Gastrocnemius medialis (tissue), 4 donors: ENCODE results near the gene FAM174B. TPM values are rescaled to one million over a fixed set of nuclear protein-coding genes. Genes with fewer than 3 reads are reported as not detected.
"Not testable (repeated sequence)": the region's sequence is repeated elsewhere in the genome, so short reads cannot be mapped to it uniquely, and the experiment has no call there.

Experiments
- ATAC-seq, 2 donors: fragments of 150-250 bp; one replicate each; pipeline ENCODE4 v1.9.1; 2016
- DNase-seq, 2 donors: peaks; one replicate each; pipeline ENCODE4 v3.0.0-alpha.2; 2019
- H3K27ac ChIP-seq, 4 donors: fragments of 200-600 bp; sonication (generic); 1 replicate in 1 of 4; 2 replicates in 3 of 4; pipeline ENCODE4 v1.5.1; 2016 to 2018; ENCODE audit warnings: mild to moderate bottlenecking in 2 of 4, moderate library complexity in 1 of 4
- H3K27me3 ChIP-seq, 3 donors: fragments of 200-600 bp; sonication (generic) in 2 of 3; 1 replicate in 1 of 3; 2 replicates in 2 of 3; pipeline versions ENCODE4 v1.5.1 to v1.6.0; 2016 to 2019; ENCODE audit warnings: mild to moderate bottlenecking in 1 of 3, moderate library complexity in 1 of 3
- H3K36me3 ChIP-seq, 2 donors: fragments of 200-600 bp; sonication (generic) in 1 of 2; one replicate each; pipeline ENCODE4 v1.5.1; 2017 to 2018
- H3K4me1 ChIP-seq, 2 donors: fragments of 200-600 bp; sonication (generic) in 1 of 2; one replicate each; pipeline ENCODE4 v1.5.1; 2016 to 2017; ENCODE audit warnings: mild to moderate bottlenecking in 2 of 2
- H3K4me3 ChIP-seq, 4 donors: fragments of 200-600 bp; sonication (generic) in 3 of 4; 1 replicate in 1 of 4; 2 replicates in 3 of 4; pipeline ENCODE4 v1.5.1; 2016 to 2019; ENCODE audit warnings: mild to moderate bottlenecking in 2 of 4
- H3K9me3 ChIP-seq, 3 donors: fragments of 200-600 bp; sonication (generic) in 2 of 3; 1 replicate in 1 of 3; 2 replicates in 2 of 3; pipeline ENCODE4 v1.5.1; 2016 to 2019
- POLR2A ChIP-seq, 2 donors: fragments of 450-650 bp; IDR thresholded peaks; one replicate each; pipeline ENCODE4 v1.6.1; 2017; ENCODE audit warnings: antibody characterized with exemption in 2 of 2, mild to moderate bottlenecking in 2 of 2, moderate library complexity in 2 of 2
- in situ Hi-C, 4 donors: fragments of 200-750 bp; cut with MboI; loops; one replicate each; pipeline versions ENCODE4 v1.15.0 to v1.8.0; 2017; ENCODE audit warnings: low sequenced_read_pairs in 4 of 4
- intact Hi-C: fragments of 100-400 bp; cut with DNase I; formaldehyde crosslinking; loops from one replicate; pipeline ENCODE4 v1.15.1; 2023; ENCODE audit warnings: low total_unique reads
- total RNA-seq, 4 donors: library from RNA; depleted of rRNA; stranded (reverse); fragments of >200 nt; gene quantifications; one replicate each; pipeline versions ENCODE4 v1.1.0 to v1.2.3, GENCODE V29; 2016
- TF ChIP-seq, protein P1 (sequence below), 5 experiments: fragments of 450-650 bp in 3 of 5; fragments of 200-600 bp in 2 of 5; sonication (generic) in 2 of 5; IDR thresholded peaks in 4 of 5; conservative IDR thresholded peaks in 1 of 5; 1 replicate in 4 of 5; 2 replicates in 1 of 5; pipeline ENCODE4 v1.5.1; 2016 to 2019; ENCODE audit warnings: antibody characterized with exemption in 5 of 5, mild to moderate bottlenecking in 3 of 5, moderate library complexity in 3 of 5

Gene FAM174B
- total RNA-seq, 4 donors from 2014 or later, result 7.6 to 22.5 (median 11.6) TPM

DNA sequence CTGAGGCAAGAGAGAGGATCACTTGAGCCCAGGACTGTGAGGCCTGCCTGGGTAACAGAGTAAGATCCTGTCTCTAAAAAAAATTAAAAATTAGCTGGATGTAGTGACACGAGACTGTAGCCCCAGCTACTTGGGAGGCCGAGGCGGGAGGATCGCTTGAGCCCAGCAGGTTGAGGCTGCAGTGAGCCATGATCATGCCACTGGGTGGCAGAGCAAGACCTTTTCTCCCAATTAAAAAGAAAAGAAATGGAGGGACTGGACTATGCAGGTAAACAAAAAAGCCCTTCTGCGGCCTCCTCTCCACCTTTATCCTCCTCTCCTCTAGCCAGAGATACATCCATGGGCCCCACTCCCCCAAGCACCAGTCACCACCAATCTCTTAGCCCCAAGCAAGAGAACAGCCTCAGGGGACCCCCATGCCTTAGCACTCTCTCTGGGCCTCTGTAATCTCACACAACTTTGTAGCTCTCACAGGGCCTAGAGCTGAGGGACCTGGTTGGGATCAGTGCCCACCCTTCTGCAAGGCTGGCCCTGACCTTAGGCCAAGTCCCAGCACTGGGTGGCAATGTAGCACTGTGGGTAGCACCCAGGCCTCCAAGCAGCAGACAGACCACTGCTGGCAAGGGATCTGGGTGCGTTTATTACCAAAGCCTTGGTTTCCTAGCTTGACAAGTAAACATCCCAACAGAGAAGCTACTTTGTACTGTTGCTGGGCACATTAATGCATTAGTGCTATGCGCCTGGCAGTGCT lies 43.4 kb downstream of the FAM174B start:
- ATAC-seq (no peak), DNase-seq (no peak)
- no peaks in the 10 kb centered on the region for H3K27me3 ChIP-seq
- H3K4me1 ChIP-seq, result peaks cover 10 to 11% of the 10 kb centered on the region in 2 donors
- in situ Hi-C loops, result loop anchor here in 2 of 4 donors (10.0 kb wide), 2 partner anchors 53 to 87 kb away; no protein-coding TSS in a partner anchor
- no peak overlapping the region for H3K27ac ChIP-seq
- intact Hi-C loops, result loop anchor here (5.0 kb wide), 1 partner anchor 85 kb away; no protein-coding TSS in a partner anchor
- no peaks in the 10 kb centered on the region for H3K36me3 ChIP-seq
- no peak for TF ChIP-seq POLR2A (IDR thresholded peaks at IDR 0.05)
- TF ChIP-seq, protein P1, sequence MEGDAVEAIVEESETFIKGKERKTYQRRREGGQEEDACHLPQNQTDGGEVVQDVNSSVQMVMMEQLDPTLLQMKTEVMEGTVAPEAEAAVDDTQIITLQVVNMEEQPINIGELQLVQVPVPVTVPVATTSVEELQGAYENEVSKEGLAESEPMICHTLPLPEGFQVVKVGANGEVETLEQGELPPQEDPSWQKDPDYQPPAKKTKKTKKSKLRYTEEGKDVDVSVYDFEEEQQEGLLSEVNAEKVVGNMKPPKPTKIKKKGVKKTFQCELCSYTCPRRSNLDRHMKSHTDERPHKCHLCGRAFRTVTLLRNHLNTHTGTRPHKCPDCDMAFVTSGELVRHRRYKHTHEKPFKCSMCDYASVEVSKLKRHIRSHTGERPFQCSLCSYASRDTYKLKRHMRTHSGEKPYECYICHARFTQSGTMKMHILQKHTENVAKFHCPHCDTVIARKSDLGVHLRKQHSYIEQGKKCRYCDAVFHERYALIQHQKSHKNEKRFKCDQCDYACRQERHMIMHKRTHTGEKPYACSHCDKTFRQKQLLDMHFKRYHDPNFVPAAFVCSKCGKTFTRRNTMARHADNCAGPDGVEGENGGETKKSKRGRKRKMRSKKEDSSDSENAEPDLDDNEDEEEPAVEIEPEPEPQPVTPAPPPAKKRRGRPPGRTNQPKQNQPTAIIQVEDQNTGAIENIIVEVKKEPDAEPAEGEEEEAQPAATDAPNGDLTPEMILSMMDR (IDR thresholded peaks at IDR 0.05 in 4 of 5, conservative IDR thresholded peaks at IDR 0.05 in 1 of 5), result peak in 2 of 5 experiments; percentile 13 to 26
- no peaks in the 10 kb centered on the region for H3K9me3 ChIP-seq
- H3K4me3 ChIP-seq, result no peak overlapping the region

DNA sequence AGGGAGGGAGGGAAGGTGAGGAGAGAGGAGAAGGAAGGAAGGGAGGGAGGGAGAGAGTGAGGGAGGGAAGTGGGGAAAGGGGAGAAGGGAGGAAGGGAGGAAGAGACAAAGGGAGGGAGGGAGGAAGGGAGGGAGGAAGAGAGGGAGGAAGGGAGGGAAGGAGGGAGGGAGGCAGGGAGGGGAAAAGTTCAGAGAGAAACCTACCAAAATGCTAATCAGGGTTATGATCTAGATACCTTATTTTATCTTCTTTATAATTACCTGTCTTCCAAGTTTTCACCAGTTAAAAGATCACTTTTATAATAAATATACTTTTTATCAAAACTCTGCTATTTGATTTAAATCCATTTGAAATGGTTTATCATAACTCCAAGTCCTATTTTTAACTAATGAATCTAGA lies 44.4 kb downstream of the FAM174B start:
- intact Hi-C loops, result loop anchor here (5.0 kb wide), 1 partner anchor 84 kb away; no protein-coding TSS in a partner anchor
- no peak for ATAC-seq

DNA sequence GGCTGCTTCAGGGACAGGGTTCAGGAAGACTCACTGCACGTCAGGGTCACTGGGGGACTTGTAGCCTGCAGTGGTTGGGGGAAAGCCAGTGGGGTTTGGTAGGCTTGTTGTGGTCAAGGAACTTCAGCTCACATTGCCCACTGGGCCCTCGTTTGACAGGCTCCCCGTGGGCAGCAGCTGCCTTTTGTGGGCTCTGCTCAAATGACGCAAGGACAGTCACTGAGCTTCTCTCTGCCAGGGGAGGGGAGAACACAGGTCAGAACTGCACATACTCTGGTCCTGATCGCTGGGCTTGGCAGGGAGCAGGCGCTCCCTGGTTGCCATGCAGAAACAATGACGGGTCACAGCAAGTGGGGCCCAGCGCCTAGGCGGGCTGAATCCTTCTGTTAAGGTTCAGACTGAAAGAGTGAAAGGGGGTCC lies 45.5 kb downstream of the FAM174B start:
- no peaks in the 10 kb centered on the region for H3K36me3 ChIP-seq
- in situ Hi-C loops (loop anchor here in 2 of 4 donors (10.0 kb wide), 2 partner anchors 55 to 85 kb away; no protein-coding TSS in a partner anchor), intact Hi-C loops (loop anchor here (5.0 kb wide), 1 partner anchor 83 kb away; no protein-coding TSS in a partner anchor)
- no peak overlapping the region for H3K27ac ChIP-seq
- peaks cover 0 to under 1% of the 10 kb centered on the region in 2 donors for H3K4me1 ChIP-seq
- no peaks in the 10 kb centered on the region for H3K27me3 ChIP-seq
- no peak overlapping the region for H3K4me3 ChIP-seq
- H3K9me3 ChIP-seq, result no peaks in the 10 kb centered on the region
- DNase-seq, result no peak
- no peak for ATAC-seq
- TF ChIP-seq POLR2A (IDR thresholded peaks at IDR 0.05), result no peak
- TF ChIP-seq, protein P1 (IDR thresholded peaks at IDR 0.05 in 4 of 5, conservative IDR thresholded peaks at IDR 0.05 in 1 of 5), result no peak

More for the DNA sequence above, 44.4 kb downstream of the FAM174B start:
- Histone ChIP-seq H3K36me3 (no peaks in the 10 kb centered on the region), H3K27me3 (no peaks in the 10 kb centered on the region), H3K4me1 (peaks cover 5 to 6% of the 10 kb centered on the region in 2 donors), H3K4me3 (no peak overlapping the region), H3K27ac (no peak overlapping the region), H3K9me3 (no peaks in the 10 kb centered on the region)
- in situ Hi-C loops, result loop anchor here in 2 of 4 donors (10.0 kb wide), 2 partner anchors 54 to 86 kb away; no protein-coding TSS in a partner anchor
- DNase-seq, result no peak
- no peak for TF ChIP-seq POLR2A (IDR thresholded peaks at IDR 0.05)
- TF ChIP-seq, protein P1 (IDR thresholded peaks at IDR 0.05 in 4 of 5, conservative IDR thresholded peaks at IDR 0.05 in 1 of 5), result no peak

DNA sequence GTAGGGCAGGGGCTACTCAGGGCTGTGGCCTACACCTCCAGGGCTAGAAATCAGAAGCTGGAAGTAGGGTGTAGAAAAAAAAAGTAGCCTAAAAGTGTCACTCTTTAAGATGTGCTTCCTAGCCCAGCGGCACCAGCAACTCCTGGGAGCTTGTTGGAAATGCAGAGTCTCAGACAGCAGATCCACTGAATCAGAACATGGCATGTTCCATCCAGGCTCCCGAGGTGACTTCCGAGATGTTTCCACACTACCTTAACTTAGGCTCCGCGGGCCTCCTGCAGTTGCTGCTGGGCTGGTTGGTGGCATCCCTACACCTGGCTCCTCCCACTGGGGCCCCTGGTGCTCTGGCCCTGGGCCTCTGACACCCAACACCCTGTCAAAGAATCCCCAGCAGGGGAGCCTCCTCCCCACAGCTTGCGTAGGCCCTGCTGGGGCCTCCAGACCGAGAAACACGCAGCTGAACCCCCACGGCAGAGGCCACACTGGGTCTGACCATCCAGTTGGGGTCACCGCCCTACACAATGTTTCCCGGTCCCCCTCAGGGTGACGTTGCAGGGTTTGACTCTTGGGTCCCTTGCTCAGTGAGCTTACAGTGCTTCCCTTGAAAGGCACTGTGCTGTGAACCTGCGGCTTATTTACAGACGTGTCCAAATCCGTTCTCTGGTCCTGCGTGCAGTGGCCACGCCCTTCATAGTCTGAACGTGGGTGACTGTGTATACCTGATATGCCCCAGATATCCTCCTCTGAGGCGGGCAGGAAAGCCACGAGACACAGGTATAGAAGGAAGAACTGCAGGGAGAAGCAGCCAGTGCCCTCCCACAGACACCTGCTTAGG lies 46.5 kb downstream of the FAM174B start:
- intact Hi-C loops (no loop called here), in situ Hi-C loops (no loop called here)
- Histone ChIP-seq H3K4me3 (no peak overlapping the region), H3K36me3 (no peaks in the 10 kb centered on the region), H3K4me1 (no peaks in the 10 kb centered on the region), H3K9me3 (no peaks in the 10 kb centered on the region), H3K27ac (no peak overlapping the region), H3K27me3 (no peaks in the 10 kb centered on the region)
- no peak for DNase-seq
- TF ChIP-seq, protein P1 (IDR thresholded peaks at IDR 0.05 in 4 of 5, conservative IDR thresholded peaks at IDR 0.05 in 1 of 5), result no peak
- no peak for TF ChIP-seq POLR2A (IDR thresholded peaks at IDR 0.05)
- no peak for ATAC-seq

DNA sequence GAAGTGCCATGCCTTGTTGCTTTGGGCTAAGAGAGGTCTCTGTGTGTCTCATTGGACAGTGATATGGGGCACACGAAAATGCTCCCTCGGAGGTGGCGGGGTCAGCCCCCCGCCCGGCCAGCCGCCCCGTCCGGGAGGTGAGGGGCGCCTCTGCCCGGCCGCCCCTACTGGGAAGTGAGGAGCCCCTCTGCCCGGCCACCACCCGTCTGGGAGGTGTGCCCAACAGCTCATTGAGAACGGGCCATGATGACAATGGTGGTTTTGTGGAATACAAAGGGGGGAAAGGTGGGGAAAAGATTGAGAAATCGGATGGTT lies 48.8 kb downstream of the FAM174B start:
- H3K27ac ChIP-seq, ATAC-seq, H3K4me1 ChIP-seq, H3K9me3 ChIP-seq, DNase-seq, H3K4me3 ChIP-seq, intact Hi-C loops, in situ Hi-C loops, H3K36me3 ChIP-seq, H3K27me3 ChIP-seq: not testable (repeated sequence)
